Trophoblast cell (in vitro differentiated cells and primary cell): ENCODE results near the gene TRNP1.
A peak's percentile ranks its signal among the peaks of the same experiment; 100 is the strongest.

Experiments used
- DNase-seq, 2 donors: peaks; one replicate each; pipeline ENCODE4 v3.0.0-alpha.2; 2016
- H2AFZ ChIP-seq: 2 replicates; pipeline ENCODE4 v1.6.1; 2013; ENCODE audit warnings: low read length, moderate library complexity, mild to moderate bottlenecking; ENCODE audit not compliant: insufficient read depth, poor library complexity
- H2AK5ac ChIP-seq: 2 replicates; pipeline ENCODE4 v1.6.1; 2013; ENCODE audit warnings: mild to moderate bottlenecking, low read length
- H2BK120ac ChIP-seq: 2 replicates; pipeline ENCODE4 v1.6.1; 2013; ENCODE audit warnings: low read length, mild to moderate bottlenecking, moderate library complexity; ENCODE audit not compliant: insufficient read depth, poor library complexity
- H2BK12ac ChIP-seq: 2 replicates; pipeline ENCODE4 v1.6.1; 2013; ENCODE audit warnings: mild to moderate bottlenecking, low read length, moderate library complexity
- H2BK5ac ChIP-seq: 2 replicates; pipeline ENCODE4 v1.6.1; 2013; ENCODE audit warnings: low read length, low read depth, moderate library complexity, mild to moderate bottlenecking; ENCODE audit not compliant: poor library complexity
- H3K14ac ChIP-seq: 2 replicates; pipeline ENCODE4 v1.6.1; 2013; ENCODE audit warnings: mild to moderate bottlenecking, low read length
- H3K18ac ChIP-seq: 2 replicates; pipeline ENCODE4 v1.6.1; 2013; ENCODE audit warnings: mild to moderate bottlenecking, low read length
- H3K23ac ChIP-seq: 2 replicates; pipeline ENCODE4 v1.6.1; 2013; ENCODE audit warnings: low read length
- H3K27ac ChIP-seq: 2 replicates; pipeline ENCODE4 v1.5.1; 2013; ENCODE audit warnings: low read depth, mild to moderate bottlenecking, inconsistent platforms, low read length, moderate library complexity
- H3K27me3 ChIP-seq: 2 replicates; pipeline ENCODE4 v1.6.1; 2013; ENCODE audit warnings: inconsistent platforms, mild to moderate bottlenecking, low read length, moderate library complexity; ENCODE audit not compliant: insufficient read depth
- H3K36me3 ChIP-seq, 2 experiments: 1 replicate in 1 of 2; 2 replicates in 1 of 2; pipeline ENCODE4 v1.6.1; 2013; ENCODE audit warnings: low read length in 2 of 2, mild to moderate bottlenecking in 2 of 2, moderate library complexity in 1 of 2; ENCODE audit not compliant: insufficient read depth in 2 of 2, control insufficient read depth in 1 of 2
- H3K4ac ChIP-seq: 2 replicates; pipeline ENCODE4 v1.6.1; 2013; ENCODE audit warnings: low read depth, mild to moderate bottlenecking, low read length, moderate library complexity
- H3K4me1 ChIP-seq, 2 experiments: 1 replicate in 1 of 2; 2 replicates in 1 of 2; pipeline ENCODE4 v1.6.1; 2013; ENCODE audit warnings: low read length in 2 of 2, mild to moderate bottlenecking in 2 of 2, moderate library complexity in 1 of 2; ENCODE audit not compliant: insufficient read depth in 2 of 2, control insufficient read depth in 1 of 2
- H3K4me2 ChIP-seq: 2 replicates; pipeline ENCODE4 v1.6.1; 2013; ENCODE audit warnings: inconsistent platforms, mild to moderate bottlenecking, low read length, moderate library complexity
- H3K4me3 ChIP-seq: 2 replicates; pipeline ENCODE4 v1.5.1; 2013; ENCODE audit warnings: mild to moderate bottlenecking, low read depth, low read length, inconsistent platforms
- H3K79me1 ChIP-seq: one replicate; pipeline ENCODE4 v1.6.1; 2013; ENCODE audit warnings: low read length
- H3K79me2 ChIP-seq: 2 replicates; pipeline ENCODE4 v1.6.1; 2013; ENCODE audit warnings: low read length, mild to moderate bottlenecking; ENCODE audit not compliant: control insufficient read depth, insufficient read depth, poor library complexity
- H3K9ac ChIP-seq: 2 replicates; pipeline ENCODE4 v1.6.1; 2013; ENCODE audit warnings: mild to moderate bottlenecking, low read length
- H3K9me3 ChIP-seq: 2 replicates; pipeline ENCODE4 v1.6.1; 2013; ENCODE audit warnings: low read depth, mild to moderate bottlenecking, control low read depth, inconsistent platforms, low read length; ENCODE audit not compliant: insufficient read depth
- H4K12ac ChIP-seq: 2 replicates; pipeline ENCODE4 v1.6.1; 2013; ENCODE audit warnings: low read depth, mild to moderate bottlenecking, low read length, moderate library complexity
- H4K8ac ChIP-seq: 2 replicates; pipeline ENCODE4 v1.6.1; 2013; ENCODE audit warnings: low read depth, mild to moderate bottlenecking, low read length, moderate library complexity
- H4K91ac ChIP-seq: one replicate; pipeline ENCODE4 v1.6.1; 2013; ENCODE audit warnings: low read depth, mild to moderate bottlenecking, low read length, moderate library complexity
- whole genome bisulfite sequencing: extraction: QIAGEN DNeasy Blood & Tissue Kit; methylation state at CpG from one replicate; pipeline ENCODE4 v1.1.7; 2013; ENCODE audit warnings: missing lambda C conversion rate; ENCODE audit not compliant: insufficient read length, insufficient coverage; ENCODE audit errors: extremely low coverage; 5-methylcytosine and 5-hydroxymethylcytosine counted together

Gene TRNP1

DNA sequence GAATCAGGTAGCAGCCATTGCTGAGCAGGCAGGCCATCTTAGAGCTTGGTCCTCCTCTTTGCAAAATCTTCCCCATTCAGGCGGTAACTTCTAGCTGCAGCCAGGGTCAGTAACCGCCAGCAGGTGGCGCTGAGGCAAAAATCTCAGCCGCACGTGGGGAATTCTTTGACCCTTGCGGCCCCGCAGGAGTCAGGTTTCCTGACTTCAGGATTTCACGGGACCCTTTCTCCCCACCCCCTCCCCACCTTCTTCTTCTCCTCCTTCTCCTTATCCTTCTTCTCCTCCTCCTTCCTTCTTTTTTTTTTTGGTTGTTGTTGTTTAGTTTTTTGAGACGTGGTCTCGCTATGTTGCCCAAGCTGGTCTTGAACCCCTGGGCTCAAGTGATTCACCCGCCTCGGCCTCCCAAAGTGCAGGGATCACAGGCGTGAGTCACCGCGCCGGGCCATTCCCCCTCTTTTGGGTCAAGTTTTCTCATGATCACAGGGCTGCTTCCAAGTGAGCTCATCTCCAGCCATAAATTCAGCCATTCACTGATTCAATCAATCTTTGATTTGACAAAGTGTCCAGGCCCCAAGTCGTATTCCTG, 52.6 kb downstream of the TRNP1 start:
- H4K12ac ChIP-seq: no peak overlapping the region
- H3K4ac ChIP-seq: no peak overlapping the region
- H3K27me3 ChIP-seq: no peaks in the 10 kb centered on the region
- H4K91ac ChIP-seq: no peak overlapping the region
- no peak overlapping the region for H2AFZ ChIP-seq
- H2AK5ac ChIP-seq: no peak overlapping the region
- H3K27ac ChIP-seq: no peak overlapping the region
- H2BK12ac ChIP-seq: no peak overlapping the region
- H3K79me2 ChIP-seq: no peaks in the 10 kb centered on the region
- H3K4me3 ChIP-seq: no peak overlapping the region
- no peak overlapping the region for H3K18ac ChIP-seq
- WGBS: no CpG with 5 or more reads among the region's 17 CpGs
- H3K36me3 ChIP-seq: no peaks in the 10 kb centered on the region
- no peak overlapping the region for H3K9ac ChIP-seq
- no peak overlapping the region for H4K8ac ChIP-seq
- H3K4me2 ChIP-seq: no peak overlapping the region
- H2BK120ac ChIP-seq: no peak overlapping the region
- H2BK5ac ChIP-seq: no peak overlapping the region
- no peak overlapping the region for H3K14ac ChIP-seq
- H3K4me1 ChIP-seq: no peaks in the 10 kb centered on the region
- no peaks in the 10 kb centered on the region for H3K79me1 ChIP-seq
- no peak overlapping the region for H3K23ac ChIP-seq
- H3K9me3 ChIP-seq: no peaks in the 10 kb centered on the region
- DNase-seq: peak; percentile 55 to 84

DNA sequence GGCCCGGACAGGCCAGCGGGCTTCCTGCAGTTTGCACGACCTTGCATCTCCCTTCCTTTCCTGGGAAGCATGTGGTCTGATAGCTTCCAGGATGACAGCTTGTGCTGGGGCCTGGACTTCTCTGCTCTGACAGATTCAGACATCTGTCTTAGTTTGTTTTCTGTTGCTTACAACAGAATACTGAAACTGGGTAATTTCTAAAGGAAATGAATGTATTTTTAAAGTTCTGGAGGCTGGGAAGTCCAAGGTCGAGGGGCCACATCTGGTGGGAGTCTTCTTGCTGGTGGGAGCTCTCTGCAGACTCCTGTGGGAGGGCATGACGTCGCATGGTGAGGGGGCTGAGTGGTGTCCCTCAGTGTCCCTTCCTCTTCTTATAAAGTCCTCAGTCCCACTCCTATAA, 54.4 kb downstream of the TRNP1 start:
- H3K23ac ChIP-seq: no peak overlapping the region
- H2BK12ac ChIP-seq: no peak overlapping the region
- H3K27ac ChIP-seq: no peak overlapping the region
- H3K36me3 ChIP-seq: no peaks in the 10 kb centered on the region
- H4K8ac ChIP-seq: no peak overlapping the region
- H2AFZ ChIP-seq: no peak overlapping the region
- no peaks in the 10 kb centered on the region for H3K79me1 ChIP-seq
- no peak overlapping the region for H2BK120ac ChIP-seq
- WGBS: no CpG with 5 or more reads among the region's 6 CpGs
- H4K91ac ChIP-seq: no peak overlapping the region
- H2BK5ac ChIP-seq: no peak overlapping the region
- no peak overlapping the region for H3K4me2 ChIP-seq
- H3K9ac ChIP-seq: no peak overlapping the region
- no peaks in the 10 kb centered on the region for H3K79me2 ChIP-seq
- no peak overlapping the region for H3K4me3 ChIP-seq
- no peaks in the 10 kb centered on the region for H3K27me3 ChIP-seq
- H4K12ac ChIP-seq: no peak overlapping the region
- no peaks in the 10 kb centered on the region for H3K4me1 ChIP-seq
- no peak overlapping the region for H3K4ac ChIP-seq
- no peak for DNase-seq
- no peak overlapping the region for H2AK5ac ChIP-seq
- H3K14ac ChIP-seq: no peak overlapping the region
- H3K18ac ChIP-seq: no peak overlapping the region
- no peaks in the 10 kb centered on the region for H3K9me3 ChIP-seq

GRCh38 chr1:27049100-27049499, 55.6 kb downstream of the TRNP1 start:
- no peaks in the 10 kb centered on the region for H3K79me1 ChIP-seq
- no peaks in the 10 kb centered on the region for H3K27me3 ChIP-seq
- H2BK12ac ChIP-seq: no peak overlapping the region
- no peaks in the 10 kb centered on the region for H3K4me1 ChIP-seq
- H3K79me2 ChIP-seq: no peaks in the 10 kb centered on the region
- no peak overlapping the region for H3K18ac ChIP-seq
- no peak overlapping the region for H4K12ac ChIP-seq
- H2AFZ ChIP-seq: no peak overlapping the region
- no peak for DNase-seq
- H3K9ac ChIP-seq: no peak overlapping the region
- no CpG with 5 or more reads among the region's 2 CpGs for WGBS
- H4K8ac ChIP-seq: no peak overlapping the region
- H3K4me2 ChIP-seq: no peak overlapping the region
- H2BK120ac ChIP-seq: no peak overlapping the region
- no peak overlapping the region for H2AK5ac ChIP-seq
- no peaks in the 10 kb centered on the region for H3K36me3 ChIP-seq
- H3K14ac ChIP-seq: no peak overlapping the region
- no peak overlapping the region for H2BK5ac ChIP-seq
- H4K91ac ChIP-seq: no peak overlapping the region
- H3K4ac ChIP-seq: no peak overlapping the region
- H3K23ac ChIP-seq: no peak overlapping the region
- no peaks in the 10 kb centered on the region for H3K9me3 ChIP-seq
- no peak overlapping the region for H3K27ac ChIP-seq
- no peak overlapping the region for H3K4me3 ChIP-seq

GRCh38 chr1:27049607-27050006, 56.1 kb downstream of the TRNP1 start:
- Histone ChIP-seq H3K27me3 (no peaks in the 10 kb centered on the region), H4K8ac (no peak overlapping the region), H3K23ac (no peak overlapping the region), H3K27ac (no peak overlapping the region), H3K4ac (no peak overlapping the region), H4K91ac (no peak overlapping the region), H3K36me3 (no peaks in the 10 kb centered on the region), H2AFZ (no peak overlapping the region), H2AK5ac (no peak overlapping the region), H3K18ac (no peak overlapping the region), H2BK120ac (no peak overlapping the region), H3K79me2 (no peaks in the 10 kb centered on the region), H3K9me3 (no peaks in the 10 kb centered on the region), H2BK12ac (no peak overlapping the region), H3K14ac (no peak overlapping the region), H3K4me1 (no peaks in the 10 kb centered on the region), H4K12ac (no peak overlapping the region), H3K79me1 (no peaks in the 10 kb centered on the region), H3K4me3 (no peak overlapping the region), H3K4me2 (no peak overlapping the region), H3K9ac (no peak overlapping the region), H2BK5ac (no peak overlapping the region)
- no CpG with 5 or more reads among the region's 3 CpGs for WGBS
- DNase-seq: no peak
